GM12878 (cell line): ENCODE data around the gene IL36B. TPM values are rescaled to one million over a fixed set of nuclear protein-coding genes. Genes with fewer than 3 reads are reported as not detected.

Experiments
- ATAC-seq: fragments of 200-7000 bp; cut with Tn5 transposase; 3 replicates; pipeline ENCODE4 v1.9.1; 2020; ENCODE audit warnings: mild to moderate bottlenecking, moderate library complexity
- BruUV-seq: library from RNA; stranded (reverse); fragments of 400-500 nt; replicated peaks from 2 replicates; lab custom pipeline; 2021; lab: Mats Ljungman, UMichigan
- CTCF ChIA-PET: fragments of 300-600 bp; sonication (Branson Sonifier 250); formaldehyde crosslinking; extraction: SDS; loops from one replicate; lab custom pipeline; 2021; ENCODE audit warnings: inconsistent platforms; lab: Yijun Ruan, JAX
- POLR2A ChIA-PET: fragments of 350-600 bp; formaldehyde crosslinking; extraction: SDS; loops from one replicate; lab custom pipeline; 2021; ENCODE audit warnings: inconsistent platforms; lab: Charles Lee
- RAD21 ChIA-PET: fragments of 300-600 bp; sonication (Branson Sonifier 250); formaldehyde crosslinking; loops from one replicate; lab custom pipeline; 2023; ENCODE audit warnings: antibody characterized with exemption; ENCODE audit not compliant: unreplicated experiment; lab: Charles Lee
- SMC1A ChIA-PET: fragments of 300-600 bp; sonication (Branson Sonifier 250); formaldehyde crosslinking; loops from one replicate; lab custom pipeline; 2023; ENCODE audit not compliant: unreplicated experiment, uncharacterized antibody; lab: Charles Lee
- DNase-seq: peaks from one replicate; pipeline ENCODE4 v3.0.0-alpha.2; 2011; ENCODE audit warnings: low read depth, low spot score
- FAIRE-seq: peaks from 3 replicates; lab custom pipeline; 2011; peaks lifted over from hg19 to GRCh38; lab: Jason Lieb, UNC
- H2AFZ ChIP-seq: 2 replicates; pipeline ENCODE4 v1.6.0; 2011; ENCODE audit warnings: low read depth, low read length, control low read depth; ENCODE audit not compliant: control insufficient read depth
- H3K27ac ChIP-seq: 2 replicates; pipeline ENCODE4 v1.5.1; 2011; ENCODE audit warnings: control low read depth; ENCODE audit not compliant: control insufficient read depth, insufficient read depth
- H3K27me3 ChIP-seq, 2 experiments: replicated peaks in 1 of 2; 2 replicates each; pipeline versions ENCODE4 v1.6.0 to v1.6.1; 2011; ENCODE audit warnings: low read length in 1 of 2; ENCODE audit not compliant: control insufficient read depth in 2 of 2, insufficient read depth in 2 of 2
- H3K36me3 ChIP-seq, 2 experiments: 2 replicates each; pipeline ENCODE4 v1.5.1; 2011; ENCODE audit warnings: low read length in 1 of 2; ENCODE audit not compliant: control insufficient read depth in 2 of 2, insufficient read depth in 2 of 2
- H3K4me1 ChIP-seq: 2 replicates; pipeline ENCODE4 v1.6.1; 2011; ENCODE audit warnings: mild to moderate bottlenecking, low read length, moderate library complexity, mixed read lengths; ENCODE audit not compliant: control insufficient read depth, insufficient read depth
- H3K4me2 ChIP-seq: 2 replicates; pipeline ENCODE4 v1.6.0; 2011; ENCODE audit warnings: control low read depth; ENCODE audit not compliant: control insufficient read depth, insufficient read depth
- H3K4me3 ChIP-seq: fragments of 200-600 bp; sonication (generic); 2 replicates; pipeline ENCODE4 v1.5.1; 2016
- H3K79me2 ChIP-seq: 2 replicates; pipeline ENCODE4 v1.6.0; 2011; ENCODE audit warnings: low read length; ENCODE audit not compliant: control insufficient read depth, insufficient read depth
- H3K9ac ChIP-seq: 2 replicates; pipeline ENCODE4 v1.8.0; 2011; ENCODE audit warnings: low read length, control low read depth, mixed read lengths; ENCODE audit not compliant: control insufficient read depth, insufficient read depth
- H3K9me3 ChIP-seq: replicated peaks from 3 replicates; pipeline ENCODE4 v1.5.1; 2011; ENCODE audit warnings: mild to moderate bottlenecking, low read length; ENCODE audit not compliant: control insufficient read depth, insufficient read depth
- H4K20me1 ChIP-seq: 2 replicates; pipeline ENCODE4 v1.6.0; 2011; ENCODE audit not compliant: control insufficient read depth, insufficient read depth
- BCL11A ChIP-seq: IDR thresholded peaks from 2 replicates; pipeline ENCODE4 v1.6.1; 2011; ENCODE audit warnings: low read depth, low read length
- CREM ChIP-seq: IDR thresholded peaks from 2 replicates; pipeline ENCODE4 v1.6.1; 2014; ENCODE audit warnings: antibody characterized with exemption, low read depth
- EED ChIP-seq: sonication (generic); IDR thresholded peaks from 2 replicates; pipeline ENCODE4 v1.6.1; 2016; ENCODE audit warnings: antibody characterized with exemption, low read depth
- FOXM1 ChIP-seq: IDR thresholded peaks from 2 replicates; pipeline ENCODE4 v1.6.1; 2012; ENCODE audit warnings: low read depth, mild to moderate bottlenecking, inconsistent platforms, low read length, moderate library complexity
- HDAC6 ChIP-seq: fragments of 200-600 bp; sonication (generic); IDR thresholded peaks from one replicate; pipeline ENCODE4 v1.8.0; 2017; ENCODE audit warnings: antibody characterized with exemption; ENCODE audit not compliant: unreplicated experiment
- IRF3 ChIP-seq: fragments of 450-650 bp; IDR thresholded peaks from 2 replicates; pipeline ENCODE4 v1.6.1; 2014; ENCODE audit warnings: mild to moderate bottlenecking
- JUNB ChIP-seq: IDR thresholded peaks from 2 replicates; pipeline ENCODE4 v1.6.1; 2016; ENCODE audit warnings: antibody characterized with exemption, mild to moderate bottlenecking
- POLR2AphosphoS2 ChIP-seq: IDR thresholded peaks from 2 replicates; pipeline ENCODE4 v1.6.1; 2011; ENCODE audit warnings: low read depth, mild to moderate bottlenecking, low read length, improper control_type of control experiment, moderate library complexity
- SMAD1 ChIP-seq: fragments of 450-650 bp; IDR thresholded peaks from 2 replicates; pipeline ENCODE4 v1.6.1; 2018; ENCODE audit warnings: mild to moderate bottlenecking, low read depth; ENCODE audit not compliant: partially characterized antibody
- SMC3 ChIP-seq: IDR thresholded peaks from 2 replicates; pipeline ENCODE4 v1.6.1; 2011; ENCODE audit warnings: low read length, improper control_type of control experiment, borderline replicate concordance
- YY1 ChIP-seq: IDR thresholded peaks from 2 replicates; pipeline ENCODE4 v1.6.1; 2011; ENCODE audit warnings: low read depth, mild to moderate bottlenecking, low read length
- ZNF622 ChIP-seq: fragments of 450-650 bp; IDR thresholded peaks from 2 replicates; pipeline ENCODE4 v1.6.1; 2017; ENCODE audit warnings: mild to moderate bottlenecking, inconsistent platforms
- ZSCAN29 ChIP-seq: fragments of 450-650 bp; IDR thresholded peaks from 2 replicates; pipeline ENCODE4 v1.6.1; 2017; ENCODE audit warnings: mild to moderate bottlenecking, moderate library complexity
- WGBS: methylation state at CpG from one replicate; pipeline ENCODE4 v1.1.6; 2016; ENCODE audit warnings: low lambda C conversion rate; ENCODE audit not compliant: insufficient replicate concordance, insufficient coverage; ENCODE audit errors: missing lambda C conversion rate; 5-methylcytosine and 5-hydroxymethylcytosine counted together
- in situ Hi-C: fragments of 300-500 bp; cut with MboI; formaldehyde crosslinking; loops from 9 replicates; pipeline ENCODE4 v1.14.3; 2018; ENCODE audit warnings: mixed read lengths
- intact Hi-C: fragments of 100-400 bp; cut with micrococcal nuclease; formaldehyde crosslinking; loops from one replicate; pipeline ENCODE4 v1.14.2; 2022; ENCODE audit not compliant: unreplicated experiment
- polyA plus RNA-seq, 11 experiments: library from polyadenylated mRNA; depleted of rRNA in 4 of 11; unstranded in 6 of 11; stranded (reverse) in 5 of 11; fragments of >200 nt; fragmentation: Nextera tagmentation in 4 of 11; fragmentation: Illumina TruSeq in 1 of 11; extraction: Ambion mirVana in 4 of 11; extraction: Trizol in 1 of 11; gene quantifications; 1 replicate in 1 of 11; 2 replicates in 10 of 11; pipeline versions ENCODE4 v1.2.1 to v1.2.3, GENCODE V29; 2011 to 2016; ENCODE audit warnings: inconsistent platforms in 2 of 11, missing spikeins in 2 of 11, low read depth in 1 of 11
- total RNA-seq, 4 experiments: library from RNA; depleted of rRNA in 3 of 4; stranded (reverse); fragments of >200 nt in 3 of 4; fragmentation: Illumina TruSeq in 1 of 4; extraction: Trizol in 1 of 4; gene quantifications; 2 replicates each; pipeline versions ENCODE4 v1.2.1 to v1.2.3, GENCODE V29; 2013 to 2021

IL36B gene
- total and polyA plus RNA-seq, 10 of the 15 experiments (the other 5 are each of a cell fraction or from before 2014, with no cell fraction given) = not detected

- no peaks in the 10 kb centered on the region for H4K20me1 ChIP-seq
- H3K4me3 ChIP-seq = no peak overlapping the region
- DNase-seq (no peak), ATAC-seq (no peak), FAIRE-seq (no peak)
- SMC1A ChIA-PET = no interaction called here
- no peak overlapping the region for H3K4me2 ChIP-seq
- H3K36me3 ChIP-seq = no peaks in the 10 kb centered on the region
- H3K4me1 ChIP-seq = no peaks in the 10 kb centered on the region
- RAD21 ChIA-PET = no interaction called here
- no peak overlapping the region for H3K27ac ChIP-seq
- POLR2A ChIA-PET = no interaction called here
- peaks cover 2% of the 10 kb centered on the region; the same call in 1 of the 3 replicates for H3K9me3 ChIP-seq
- H2AFZ ChIP-seq = no peak overlapping the region
- intact Hi-C loops = no loop called here
- BruUV-seq = no TSS peak
- in situ Hi-C loops = no loop called here
- H3K9ac ChIP-seq = no peak overlapping the region
- TF ChIP-seq HDAC6 = no peak
- TF ChIP-seq ZNF622 = no peak
- TF ChIP-seq EED = no peak
- no peak for TF ChIP-seq SMAD1
- no peak for TF ChIP-seq JUNB
- no peak for TF ChIP-seq ZSCAN29
- no peak for TF ChIP-seq POLR2AphosphoS2
- no peak for TF ChIP-seq CREM
- TF ChIP-seq BCL11A = no peak
- TF ChIP-seq YY1 = no peak
- TF ChIP-seq IRF3 = no peak
- no peak for TF ChIP-seq SMC3
- TF ChIP-seq FOXM1 = no peak
- CTCF ChIA-PET = no interaction called here
- H3K27me3 ChIP-seq = no peaks in the 10 kb centered on the region
- no peaks in the 10 kb centered on the region for H3K79me2 ChIP-seq
- 0% methylated on average over 1 of the region's 1 CpG for WGBS
Observed at GRCh38 chr2:113060796-113061195, 8.1 kb upstream of the IL36B start.
